ENCODE results near the gene FAM163B.
"Not testable (repeated sequence)": the region's sequence is repeated elsewhere in the genome, so short reads cannot be mapped to it uniquely, and the experiment has no call there.

The FAM163B gene

DNA sequence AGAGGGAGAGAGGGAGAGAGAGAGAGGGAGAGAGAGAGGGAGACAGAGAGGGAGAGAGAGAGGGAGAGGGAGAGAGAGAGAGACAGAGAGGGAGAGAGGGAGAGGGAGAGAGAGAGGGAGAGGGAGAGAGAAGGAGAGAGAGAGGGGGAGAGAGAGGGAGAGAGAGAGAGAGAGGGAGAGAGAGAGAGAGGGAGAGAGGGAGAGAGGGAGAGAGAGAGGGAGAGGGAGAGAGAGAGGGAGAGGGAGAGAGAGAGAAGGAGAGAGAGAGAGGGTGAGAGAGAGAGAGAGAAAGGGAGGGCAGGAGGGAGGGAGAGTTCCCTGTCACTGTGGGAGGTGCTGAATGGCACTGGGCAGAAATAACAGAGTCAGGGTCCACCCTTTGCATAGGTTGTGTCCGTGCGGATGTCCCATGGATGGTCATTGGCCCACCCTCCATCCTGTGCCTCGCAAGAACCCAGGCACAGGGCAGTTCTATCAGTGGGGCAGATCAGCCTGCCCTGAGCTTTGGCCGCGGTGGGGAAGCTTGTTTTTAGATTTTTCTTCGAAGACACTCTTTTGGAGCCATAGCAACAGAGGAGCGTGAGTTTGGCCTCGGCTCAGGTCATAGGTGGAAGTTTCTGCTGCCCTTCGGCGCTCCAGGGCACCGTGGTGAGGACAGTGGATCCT lies 44.6 kb downstream of the FAM163B start:
- DNase-seq = no peak

DNA sequence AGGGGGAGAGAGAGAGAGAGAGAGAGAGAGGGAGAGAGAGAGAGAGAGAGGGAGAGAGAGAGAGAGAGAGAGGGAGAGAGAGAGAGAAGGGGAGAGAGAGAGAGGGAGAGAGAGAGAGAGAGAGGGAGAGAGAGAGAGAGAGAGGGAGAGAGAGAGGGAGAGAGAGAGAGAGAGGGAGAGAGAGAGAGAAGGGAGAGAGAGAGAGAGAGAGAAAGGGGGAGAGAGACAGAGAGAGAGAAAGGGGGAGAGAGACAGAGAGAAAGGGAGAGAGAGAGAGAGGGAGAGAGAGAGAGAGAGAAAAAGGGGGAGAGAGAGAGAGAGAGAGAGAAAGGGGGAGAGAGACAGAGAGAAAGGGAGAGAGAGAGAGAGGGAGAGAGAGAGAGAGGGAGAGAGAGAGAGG lies 45.4 kb downstream of the FAM163B start:
- DNase-seq = not testable (repeated sequence)

DNA sequence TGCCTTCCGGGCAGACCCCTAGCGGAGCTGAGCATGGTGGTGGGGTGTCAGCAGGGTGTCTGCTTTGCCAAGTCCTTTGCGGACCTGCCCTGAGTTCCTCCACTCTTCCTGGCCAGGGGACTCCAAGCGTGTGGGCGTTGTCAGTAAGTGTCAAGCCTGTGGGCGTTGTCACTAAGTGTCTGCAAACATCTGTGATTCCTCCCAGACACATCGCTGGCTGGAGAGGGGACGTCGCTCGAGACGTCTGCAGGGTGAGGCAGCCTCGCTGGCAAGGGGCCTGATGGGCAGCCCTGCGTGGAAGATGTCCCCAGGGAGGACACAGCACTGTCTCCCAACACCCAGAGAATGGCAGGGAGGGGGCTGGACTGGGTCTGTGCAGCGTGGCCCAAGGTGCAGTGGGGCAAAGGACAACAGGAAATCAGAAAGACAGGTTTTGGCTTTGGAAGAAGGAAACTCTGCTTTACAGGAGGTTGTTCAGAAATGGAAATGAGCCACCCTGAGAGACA lies 45.8 kb downstream of the FAM163B start:
- no peak for DNase-seq

DNA sequence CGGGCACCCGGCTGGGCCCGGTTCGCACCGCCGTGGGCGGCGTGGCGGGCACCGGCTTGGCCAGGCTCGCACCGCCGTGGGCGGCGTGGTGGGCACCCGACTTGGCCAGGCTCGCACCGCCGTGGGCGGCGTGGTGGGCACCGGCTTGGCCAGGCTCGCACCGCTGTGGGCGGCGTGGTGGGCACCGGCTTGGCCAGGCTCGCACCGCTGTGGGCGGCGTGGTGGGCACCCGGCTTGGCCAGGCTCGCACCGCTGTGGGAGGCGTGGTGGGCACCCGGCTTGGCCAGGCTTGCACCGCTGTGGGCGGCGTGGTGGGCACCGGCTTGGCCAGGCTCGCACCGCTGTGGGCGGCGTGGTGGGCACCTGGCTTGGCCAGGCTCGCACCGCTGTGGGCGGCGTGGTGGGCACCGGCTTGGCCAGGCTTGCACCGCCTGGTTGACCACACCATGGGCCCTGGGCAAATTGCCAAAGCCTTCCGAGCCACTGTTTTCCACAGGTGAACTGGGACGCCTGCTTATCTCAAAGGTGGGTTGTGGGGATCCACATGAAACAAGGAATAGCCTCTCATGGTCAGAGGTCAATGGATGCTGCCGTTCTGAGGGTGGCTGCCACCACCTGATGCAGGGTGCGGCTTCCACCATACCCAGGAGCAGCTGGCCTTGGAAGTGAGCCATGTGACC lies 46.4 kb downstream of the FAM163B start:
- no peak for DNase-seq

- DNase-seq = no peak
Observed at GRCh38 chr9:133561976-133562554, 47.1 kb downstream of the FAM163B start.

GRCh38 chr9:133560944-133561343 lies 48.2 kb downstream of the FAM163B start:
- DNase-seq = no peak

GRCh38 chr9:133560311-133560710 lies 48.9 kb downstream of the FAM163B start:
- no peak for DNase-seq

DNA sequence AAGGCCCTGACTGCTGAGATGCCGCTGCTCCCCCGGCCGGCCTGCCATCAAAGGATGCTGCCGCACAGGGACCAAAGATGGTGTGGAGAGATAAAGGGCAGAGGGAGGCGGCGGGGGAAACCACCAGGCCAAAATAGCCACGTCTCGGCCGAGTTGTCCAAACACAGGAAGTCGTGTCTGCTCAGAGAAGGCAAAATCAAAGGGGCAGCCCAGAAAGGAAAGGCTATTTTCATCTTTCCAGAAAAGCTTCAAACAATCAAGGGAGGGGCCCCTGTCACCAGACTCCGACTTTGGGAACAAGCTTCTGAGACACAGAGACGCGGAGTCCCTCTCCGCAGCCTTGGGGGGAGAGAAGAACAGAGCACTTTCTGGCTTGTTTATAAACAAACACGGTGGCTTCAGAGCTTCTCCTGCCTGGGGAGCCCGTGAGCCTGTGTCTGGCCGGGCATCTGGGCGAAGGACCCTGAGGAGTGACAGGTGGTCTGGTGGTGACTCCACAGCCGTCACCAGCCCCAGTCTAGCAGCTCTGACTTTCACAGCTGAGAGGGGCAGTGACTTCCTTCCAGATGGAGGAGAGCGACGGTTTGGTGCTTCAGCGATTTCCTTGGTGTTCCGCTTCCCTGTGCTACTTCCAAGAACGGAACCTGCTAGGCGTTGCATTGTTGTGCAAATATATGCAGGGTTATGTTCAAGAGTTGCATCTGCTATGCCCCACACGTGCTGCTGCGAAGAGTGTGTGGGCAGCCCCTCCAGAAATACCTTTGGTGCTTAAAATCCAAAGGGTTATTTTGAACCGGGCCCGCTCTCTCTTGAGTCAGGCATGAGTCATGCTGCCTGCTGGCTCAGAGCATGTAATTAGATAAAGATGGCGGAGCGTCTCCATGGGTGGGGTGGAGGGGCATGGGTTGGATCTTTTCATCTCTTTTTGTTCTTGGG lies 50.7 kb downstream of the FAM163B start:
- DNase-seq = no peak

DNA sequence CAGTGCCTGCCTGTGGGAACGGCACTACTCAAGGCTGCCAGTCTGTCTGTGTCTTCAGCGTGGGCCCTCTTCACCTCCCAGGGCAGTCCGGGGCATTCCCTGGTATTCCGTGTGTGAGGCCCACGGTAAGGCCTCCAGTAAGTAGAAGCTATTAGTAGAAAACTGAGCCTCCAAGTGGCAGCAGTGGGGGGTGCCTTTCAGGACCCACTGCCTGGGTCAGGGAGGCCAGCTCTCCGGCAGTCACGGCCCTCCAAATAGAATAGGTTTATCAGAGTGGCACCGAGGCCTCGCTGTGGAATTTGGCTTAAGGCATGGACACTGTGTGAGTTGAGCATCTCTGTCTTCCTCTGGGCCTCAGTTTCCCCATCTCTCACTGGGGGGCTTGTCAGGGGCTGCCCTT lies 51.6 kb downstream of the FAM163B start:
- DNase-seq = no peak

GRCh38 chr9:133556354-133556753 lies 52.8 kb downstream of the FAM163B start:
- DNase-seq = no peak

GRCh38 chr9:133554729-133555128 lies 54.5 kb downstream of the FAM163B start:
- no peak for DNase-seq

- no peak for DNase-seq
Observed at GRCh38 chr9:133553973-133554713, 55.0 kb downstream of the FAM163B start.

DNA sequence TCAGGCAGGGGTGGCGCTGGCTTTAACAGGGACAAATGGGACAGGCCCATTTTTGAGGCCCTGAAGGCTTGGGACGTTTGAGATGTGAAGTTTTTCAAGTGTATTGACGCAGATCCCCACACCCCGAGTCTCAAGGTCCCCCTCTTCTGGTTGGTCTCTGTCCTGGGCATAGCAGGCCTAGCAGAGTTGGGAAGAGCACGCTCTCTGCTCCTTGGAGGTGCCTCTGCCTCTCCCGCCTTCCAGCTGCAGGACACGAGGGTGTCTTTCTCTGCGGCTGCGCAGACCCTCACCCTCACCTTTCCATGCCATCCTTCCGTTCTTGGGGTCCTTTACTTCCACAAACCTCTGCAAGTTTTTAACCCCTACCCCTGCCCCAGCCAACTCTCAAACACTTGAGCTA lies 56.1 kb downstream of the FAM163B start:
- no peak for DNase-seq

DNA sequence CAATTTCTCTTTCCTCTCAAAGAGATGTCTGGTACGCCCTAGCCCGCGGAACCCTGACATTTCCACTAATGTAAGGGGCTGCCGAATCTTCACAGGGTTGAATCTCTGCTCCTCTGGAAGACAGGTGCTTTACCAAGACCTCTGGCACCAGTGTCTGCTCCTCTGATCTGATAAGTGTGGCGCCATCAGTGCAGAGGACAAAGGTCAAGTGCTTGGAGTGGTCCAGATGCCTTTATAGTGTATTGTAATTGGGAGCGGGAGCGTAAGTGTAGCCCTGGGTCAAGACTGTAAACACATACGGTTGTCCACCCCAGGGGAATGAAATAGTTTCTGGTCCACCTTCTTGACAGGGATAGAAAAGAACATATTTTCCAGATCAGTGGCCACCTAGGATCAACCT lies 57.0 kb downstream of the FAM163B start:
- DNase-seq = no peak

GRCh38 chr9:133551446-133551845 lies 57.7 kb downstream of the FAM163B start:
- no peak for DNase-seq

GRCh38 chr9:133547116-133547515 lies 62.1 kb downstream of the FAM163B start:
- DNase-seq = no peak

- no peak for DNase-seq
Observed at GRCh38 chr9:133546287-133546680, 62.9 kb downstream of the FAM163B start.

GRCh38 chr9:133545494-133546286 lies 63.5 kb downstream of the FAM163B start:
- no peak for DNase-seq

DNA sequence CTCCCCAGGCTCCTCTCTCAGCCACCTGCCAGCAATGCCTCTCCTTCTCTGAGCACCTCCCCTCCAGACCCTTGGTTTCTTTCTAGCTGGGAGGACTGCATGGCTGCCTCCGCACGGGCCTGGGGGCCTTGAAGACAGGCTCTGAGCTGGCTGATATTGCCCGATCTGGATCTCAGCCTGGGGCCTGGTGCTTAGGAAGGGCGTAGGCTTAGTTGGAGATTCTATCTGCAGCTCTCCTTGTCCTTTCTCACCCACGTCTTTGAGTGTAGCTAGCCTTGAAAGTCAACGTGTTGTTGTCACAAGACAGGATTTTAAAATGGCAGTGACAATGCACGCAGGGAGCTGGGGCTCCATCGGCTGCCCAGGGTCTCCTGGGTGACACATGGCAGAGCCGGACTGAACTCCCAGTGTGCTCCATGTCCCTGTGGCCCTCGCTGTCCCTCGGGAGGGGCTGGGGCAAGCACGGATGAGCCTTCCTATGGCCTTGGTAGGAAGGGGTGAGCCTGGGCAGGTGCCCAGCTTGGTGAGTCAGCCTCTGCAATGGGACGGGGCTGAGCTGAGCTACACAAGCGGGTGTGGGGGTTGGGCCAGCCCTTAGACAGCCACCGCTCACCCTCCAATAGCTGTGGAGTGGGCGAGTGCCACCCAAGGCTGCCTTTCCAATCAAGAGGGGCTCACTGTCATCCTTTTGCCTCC lies 65.3 kb downstream of the FAM163B start:
- DNase-seq = no peak

DNA sequence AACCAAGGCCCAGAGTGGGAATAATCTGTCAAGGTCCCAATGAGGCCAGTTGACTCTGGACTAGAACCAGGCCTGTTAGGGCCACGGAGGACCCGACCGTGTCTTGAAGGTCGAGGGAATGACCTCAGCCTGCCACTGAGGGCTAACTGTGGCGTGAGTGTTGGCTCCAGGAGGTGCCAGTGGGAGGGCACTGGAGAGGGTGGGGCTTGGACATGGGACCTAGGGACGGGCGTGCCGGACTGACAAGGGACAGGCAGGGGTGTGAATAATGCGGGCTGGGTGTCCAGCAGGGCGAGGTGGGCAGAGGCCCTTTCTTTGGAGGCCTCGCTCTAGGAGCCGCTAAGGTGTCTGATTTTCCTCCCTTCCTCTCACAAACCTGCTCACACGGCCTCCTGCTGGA lies 67.2 kb downstream of the FAM163B start:
- no peak for DNase-seq

- no peak for DNase-seq
Observed at GRCh38 chr9:133540698-133541025, 68.5 kb downstream of the FAM163B start.

All from CD4-positive, alpha-beta T cell treated with Interleukin-12 subunit alpha and Interleukin-12 subunit beta, for 1 hour (primary cell).